ENCODE data around the gene ALG9. TPM values are rescaled to one million over a fixed set of nuclear protein-coding genes. Genes with fewer than 3 reads are reported as not detected.
"Not testable (repeated sequence)": the region's sequence is repeated elsewhere in the genome, so short reads cannot be mapped to it uniquely, and the experiment has no call there.

Gene ALG9
- total and polyA plus RNA-seq, 7 experiments from 2014 or later, result 14.1 to 30.2 (median 27.8) TPM

DNA sequence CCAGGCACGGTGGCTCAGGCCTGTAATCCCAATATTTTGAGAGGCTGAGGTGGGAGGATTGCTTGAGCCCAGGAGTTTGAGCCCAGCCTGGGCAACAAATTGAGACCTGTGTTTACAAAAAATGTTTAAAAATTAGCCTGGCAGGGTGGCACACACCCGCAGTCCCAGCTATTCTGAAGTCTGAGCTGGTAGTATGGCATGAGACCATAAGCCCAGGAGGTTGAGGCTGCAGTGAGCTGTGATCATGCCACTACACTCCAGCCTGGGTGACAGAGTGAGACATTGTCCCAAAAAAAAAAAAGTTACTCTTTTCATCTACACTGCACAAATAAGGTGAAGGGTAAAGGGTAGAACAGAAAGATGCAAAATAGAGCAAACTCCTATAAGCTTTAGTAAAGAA, 82.9 kb downstream of the ALG9 start:
- CTCF ChIA-PET, result interaction anchor here (0.7 kb wide), 1 partner anchor 543 kb away, joined by 3 read pairs; no protein-coding TSS in a partner anchor
- Mint-ChIP-seq H3K9me3 (no peaks in the 10 kb centered on the region), H3K27me3 (no peaks in the 10 kb centered on the region), H3K27ac (no peak overlapping the region), H3K4me1 (peaks cover 0 to 6% (median 0%) of the 10 kb centered on the region in 7 donors), H3K36me3 (peaks cover 0 to 16% (median 6%) of the 10 kb centered on the region in 5 donors), H3K4me3 (no peak overlapping the region)
- intact Hi-C loops (cut with micrococcal nuclease), result no loop called here
- DNase-seq (no peak), ATAC-seq (no peak)
- no peak overlapping the region for H3K4me3 ChIP-seq (ENCODE audit: low read length)
- peaks cover 0 to 33% (median 0%) of the 10 kb centered on the region in 3 experiments for H3K36me3 ChIP-seq (ENCODE audit: control insufficient read depth in 2 of 3, insufficient read depth in 3 of 3, low read length in 3 of 3)
- H3K27ac ChIP-seq (ENCODE audit: low read depth, low read length), result no peak overlapping the region
- no peaks in the 10 kb centered on the region for H3K27me3 ChIP-seq (ENCODE audit: control insufficient read depth in 2 of 2, insufficient read depth in 2 of 2, low read length in 2 of 2)
- H3K4me1 ChIP-seq (ENCODE audit: control insufficient read depth in 2 of 2, insufficient read depth in 2 of 2, low read length in 2 of 2), result no peaks in the 10 kb centered on the region
- H3K9me3 ChIP-seq (ENCODE audit: control insufficient read depth in 2 of 3, low read length in 3 of 3), result no peaks in the 10 kb centered on the region
- POLR2A ChIA-PET, result no interaction called here

DNA sequence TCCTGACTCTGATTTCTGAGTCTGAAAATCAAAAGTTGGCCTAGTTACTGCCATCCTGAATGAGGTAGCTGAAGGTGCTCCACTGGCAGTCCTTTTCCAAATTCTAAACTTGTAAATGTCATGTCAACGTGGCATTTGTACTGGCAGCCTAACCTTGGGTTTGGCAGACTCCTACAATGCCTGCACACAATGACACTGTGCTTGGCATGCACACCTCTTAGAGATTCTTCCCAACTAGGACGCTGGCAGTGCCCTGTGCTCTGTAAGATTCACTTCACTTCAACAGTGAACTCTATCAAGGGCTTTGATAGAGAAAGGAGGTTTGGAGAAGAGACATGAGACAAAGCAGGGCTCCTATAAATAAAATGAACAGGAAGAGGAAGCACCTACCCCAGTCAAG, 83.3 kb downstream of the ALG9 start:
- ATAC-seq (no peak), DNase-seq (no peak)
- Histone ChIP-seq H3K27me3 (ENCODE audit: control insufficient read depth in 2 of 2, insufficient read depth in 2 of 2, low read length in 2 of 2) (no peaks in the 10 kb centered on the region), H3K36me3 (ENCODE audit: control insufficient read depth in 2 of 3, insufficient read depth in 3 of 3, low read length in 3 of 3) (peaks cover 0 to 33% (median 0%) of the 10 kb centered on the region in 3 experiments), H3K9me3 (ENCODE audit: control insufficient read depth in 2 of 3, low read length in 3 of 3) (no peaks in the 10 kb centered on the region), H3K4me3 (ENCODE audit: low read length) (no peak overlapping the region), H3K27ac (ENCODE audit: low read depth, low read length) (no peak overlapping the region), H3K4me1 (ENCODE audit: control insufficient read depth in 2 of 2, insufficient read depth in 2 of 2, low read length in 2 of 2) (no peaks in the 10 kb centered on the region)
- H3K4me3 Mint-ChIP-seq, result no peak overlapping the region
- intact Hi-C loops (cut with micrococcal nuclease), result no loop called here
- no peaks in the 10 kb centered on the region for H3K9me3 Mint-ChIP-seq
- POLR2A ChIA-PET, result no interaction called here
- peaks cover 0 to 16% (median 6%) of the 10 kb centered on the region in 5 donors for H3K36me3 Mint-ChIP-seq
- no peak overlapping the region for H3K27ac Mint-ChIP-seq
- H3K4me1 Mint-ChIP-seq, result peaks cover 0 to 6% (median 0%) of the 10 kb centered on the region in 7 donors
- CTCF ChIA-PET, result no interaction called here
- no peaks in the 10 kb centered on the region for H3K27me3 Mint-ChIP-seq

DNA sequence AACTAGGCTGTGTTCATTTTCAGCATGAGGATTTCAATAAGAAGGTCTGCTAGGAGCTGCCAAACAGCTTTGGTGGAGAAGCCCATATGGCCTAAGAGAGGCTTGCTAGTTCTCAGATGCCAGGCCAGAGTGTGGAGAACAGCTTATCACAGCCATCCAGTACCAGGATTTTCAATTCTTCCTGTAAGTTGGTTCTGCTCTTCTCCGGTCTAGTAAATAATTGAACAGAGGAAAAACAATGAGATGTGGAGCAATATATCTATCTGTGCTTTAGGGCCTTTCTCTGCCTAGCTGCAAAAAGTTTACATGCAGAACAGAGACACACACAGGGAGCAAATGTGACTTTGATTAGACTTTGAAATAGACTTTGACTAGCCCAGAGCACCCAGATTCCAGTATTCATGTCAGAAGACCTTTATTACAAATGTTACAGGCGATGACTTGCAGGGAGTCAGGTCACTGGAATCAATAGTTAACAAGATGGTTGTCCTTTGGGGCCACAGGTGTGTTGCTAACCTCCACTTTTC, 85.4 kb downstream of the ALG9 start:
- peaks cover 0 to 12% (median 6%) of the 10 kb centered on the region in 5 donors for H3K36me3 Mint-ChIP-seq
- H3K36me3 ChIP-seq (ENCODE audit: control insufficient read depth in 2 of 3, insufficient read depth in 3 of 3, low read length in 3 of 3), result peaks cover 0 to 27% (median 0%) of the 10 kb centered on the region in 3 experiments
- no peaks in the 10 kb centered on the region for H3K27me3 Mint-ChIP-seq
- peaks cover 0 to under 1% (median 0%) of the 10 kb centered on the region in 7 donors for H3K4me1 Mint-ChIP-seq
- intact Hi-C loops (cut with micrococcal nuclease), result no loop called here
- ChIA-PET POLR2A (no interaction called here), CTCF (interaction anchor here (0.7 kb wide), 1 partner anchor 198 kb away, joined by 3 read pairs; no protein-coding TSS in a partner anchor)
- H3K27me3 ChIP-seq (ENCODE audit: control insufficient read depth in 2 of 2, insufficient read depth in 2 of 2, low read length in 2 of 2), result no peaks in the 10 kb centered on the region
- H3K27ac ChIP-seq (ENCODE audit: low read depth, low read length), result no peak overlapping the region
- DNase-seq (no peak), ATAC-seq (no peak)
- no peak overlapping the region for H3K4me3 ChIP-seq (ENCODE audit: low read length)
- no peak overlapping the region for H3K4me3 Mint-ChIP-seq
- no peaks in the 10 kb centered on the region for H3K9me3 Mint-ChIP-seq
- H3K4me1 ChIP-seq (ENCODE audit: control insufficient read depth in 2 of 2, insufficient read depth in 2 of 2, low read length in 2 of 2), result no peaks in the 10 kb centered on the region
- H3K9me3 ChIP-seq (ENCODE audit: control insufficient read depth in 2 of 3, low read length in 3 of 3), result no peaks in the 10 kb centered on the region
- H3K27ac Mint-ChIP-seq, result peak overlapping the region in 4 of 9 donors; percentile 13 to 73 (median 36)

DNA sequence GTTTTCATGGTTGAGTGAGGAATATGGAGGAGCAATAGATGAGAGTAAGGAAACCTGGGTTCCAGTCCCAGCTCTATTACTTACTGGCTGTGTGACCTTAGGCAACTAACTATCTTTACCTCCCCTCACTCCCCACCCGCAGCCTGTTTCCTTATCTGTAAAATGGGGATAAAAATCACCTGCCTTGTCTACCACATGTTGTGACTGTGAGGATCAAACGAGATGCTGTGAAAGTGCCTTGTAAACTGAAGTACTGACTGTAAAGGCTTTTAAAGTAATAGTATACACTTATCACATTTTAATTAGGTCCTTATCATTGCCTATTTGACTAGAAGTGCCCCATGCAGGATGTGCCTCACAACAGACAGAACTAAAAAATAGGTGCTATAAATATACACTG, 86.3 kb downstream of the ALG9 start:
- Histone ChIP-seq H3K9me3 (ENCODE audit: control insufficient read depth in 2 of 3, low read length in 3 of 3) (no peaks in the 10 kb centered on the region), H3K27me3 (ENCODE audit: control insufficient read depth in 2 of 2, insufficient read depth in 2 of 2, low read length in 2 of 2) (no peaks in the 10 kb centered on the region), H3K27ac (ENCODE audit: low read depth, low read length) (no peak overlapping the region), H3K4me1 (ENCODE audit: control insufficient read depth in 2 of 2, insufficient read depth in 2 of 2, low read length in 2 of 2) (no peaks in the 10 kb centered on the region), H3K4me3 (ENCODE audit: low read length) (no peak overlapping the region), H3K36me3 (ENCODE audit: control insufficient read depth in 2 of 3, insufficient read depth in 3 of 3, low read length in 3 of 3) (peaks cover 0 to 24% (median 0%) of the 10 kb centered on the region in 3 experiments)
- ChIA-PET CTCF (interaction anchor here (0.7 kb wide), 1 partner anchor 197 kb away, joined by 3 read pairs; no protein-coding TSS in a partner anchor), POLR2A (no interaction called here)
- no peak for DNase-seq
- intact Hi-C loops (cut with micrococcal nuclease), result no loop called here
- no peaks in the 10 kb centered on the region for H3K27me3 Mint-ChIP-seq
- H3K4me1 Mint-ChIP-seq, result no peaks in the 10 kb centered on the region
- ATAC-seq, result no peak
- no peaks in the 10 kb centered on the region for H3K9me3 Mint-ChIP-seq
- no peak overlapping the region for H3K27ac Mint-ChIP-seq
- H3K4me3 Mint-ChIP-seq, result no peak overlapping the region
- peaks cover 0 to 8% (median 6%) of the 10 kb centered on the region in 5 donors for H3K36me3 Mint-ChIP-seq

DNA sequence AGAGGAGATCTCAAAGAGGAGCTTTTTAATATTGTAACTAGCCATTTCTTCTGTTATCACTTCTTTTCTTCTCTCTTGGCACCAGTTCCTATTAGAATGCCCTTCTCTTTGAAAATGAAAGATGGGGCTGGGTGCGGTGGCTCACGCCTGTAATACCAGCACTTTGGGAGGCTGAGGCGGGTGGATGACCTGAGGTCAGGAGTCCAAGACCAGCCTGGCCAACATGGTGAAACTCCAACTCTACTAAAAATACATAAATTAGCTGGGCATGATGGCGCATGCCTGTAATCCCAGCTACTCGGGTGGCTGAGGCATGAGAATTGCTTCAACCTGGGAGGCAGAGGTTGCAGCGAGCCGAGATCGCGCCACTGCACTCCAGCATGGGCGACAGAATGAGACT, 87.1 kb downstream of the ALG9 start:
- H3K4me3 ChIP-seq (ENCODE audit: low read length); H3K4me3 Mint-ChIP-seq; H3K4me1 Mint-ChIP-seq; H3K36me3 Mint-ChIP-seq; POLR2A ChIA-PET; H3K9me3 ChIP-seq (ENCODE audit: control insufficient read depth in 2 of 3, low read length in 3 of 3); intact Hi-C loops (cut with micrococcal nuclease); H3K9me3 Mint-ChIP-seq; CTCF ChIA-PET; DNase-seq; H3K27me3 Mint-ChIP-seq; H3K27ac Mint-ChIP-seq; ATAC-seq; H3K27ac ChIP-seq (ENCODE audit: low read depth, low read length); H3K4me1 ChIP-seq (ENCODE audit: control insufficient read depth in 2 of 2, insufficient read depth in 2 of 2, low read length in 2 of 2); H3K27me3 ChIP-seq (ENCODE audit: control insufficient read depth in 2 of 2, insufficient read depth in 2 of 2, low read length in 2 of 2): not testable (repeated sequence)
- peaks cover 0 to 22% (median 0%) of the 10 kb centered on the region in 3 experiments for H3K36me3 ChIP-seq (ENCODE audit: control insufficient read depth in 2 of 3, insufficient read depth in 3 of 3, low read length in 3 of 3)

DNA sequence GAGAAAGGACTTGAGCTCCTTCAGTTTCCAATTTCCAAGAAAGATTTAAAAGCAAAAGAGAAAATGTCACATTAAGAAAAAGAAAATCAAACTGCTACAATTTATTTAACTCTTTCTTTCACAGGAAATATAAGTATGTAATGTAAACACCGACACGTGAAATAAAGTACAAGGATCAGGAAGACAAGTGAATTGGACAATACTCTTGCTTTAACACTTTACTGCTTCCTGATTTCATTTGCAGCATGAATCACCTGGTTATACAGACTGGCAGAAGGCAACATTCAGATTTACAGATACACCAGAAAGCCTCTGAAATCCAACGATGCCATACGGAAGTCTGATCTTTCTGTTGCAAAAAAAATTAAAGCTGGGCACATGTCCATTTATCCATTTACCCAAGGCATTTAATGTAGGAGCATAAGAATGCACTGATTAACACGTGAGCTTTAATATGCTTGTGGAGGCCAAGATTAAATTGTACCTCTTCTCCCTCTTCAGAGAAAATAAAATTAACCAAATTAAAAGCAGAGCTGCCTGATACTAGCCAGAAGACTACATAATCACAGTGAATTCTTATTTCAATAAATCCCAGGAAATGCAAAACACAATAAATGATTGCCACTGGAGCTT, 89.2 kb downstream of the ALG9 start:
- no peak overlapping the region for H3K4me3 Mint-ChIP-seq
- peak overlapping the region in 1 of 9 donors; percentile 15 for H3K27ac Mint-ChIP-seq
- H3K27ac ChIP-seq (ENCODE audit: low read depth, low read length), result no peak overlapping the region
- ATAC-seq (no peak), DNase-seq (no peak)
- no peaks in the 10 kb centered on the region for H3K9me3 Mint-ChIP-seq
- H3K4me3 ChIP-seq (ENCODE audit: low read length), result no peak overlapping the region
- peaks cover 0 to 22% (median 0%) of the 10 kb centered on the region in 3 experiments for H3K36me3 ChIP-seq (ENCODE audit: control insufficient read depth in 2 of 3, insufficient read depth in 3 of 3, low read length in 3 of 3)
- H3K27me3 ChIP-seq (ENCODE audit: control insufficient read depth in 2 of 2, insufficient read depth in 2 of 2, low read length in 2 of 2), result no peaks in the 10 kb centered on the region
- H3K4me1 Mint-ChIP-seq, result no peaks in the 10 kb centered on the region
- H3K27me3 Mint-ChIP-seq, result no peaks in the 10 kb centered on the region
- ChIA-PET CTCF (interaction anchor here (0.6 to 0.7 kb wide), 2 partner anchors 10 to 205 kb away, joined by 3 read pairs; no protein-coding TSS in a partner anchor), POLR2A (no interaction called here)
- intact Hi-C loops (cut with micrococcal nuclease), result no loop called here
- H3K4me1 ChIP-seq (ENCODE audit: control insufficient read depth in 2 of 2, insufficient read depth in 2 of 2, low read length in 2 of 2), result no peaks in the 10 kb centered on the region
- no peaks in the 10 kb centered on the region for H3K9me3 ChIP-seq (ENCODE audit: control insufficient read depth in 2 of 3, low read length in 3 of 3)
- H3K36me3 Mint-ChIP-seq, result peaks cover 0 to 8% (median 6%) of the 10 kb centered on the region in 5 donors

Data from naive thymus-derived CD4-positive, alpha-beta T cell (primary cell).